Spleen (tissue), 11 donors: ENCODE results near the gene DDX54. TPM values are rescaled to one million over a fixed set of nuclear protein-coding genes. Genes with fewer than 3 reads are reported as not detected.
A peak's percentile ranks its signal among the peaks of the same experiment; 100 is the strongest.

Source experiments
- DNase-seq: peaks from one replicate; pipeline ENCODE4 v3.0.0-alpha.2; 2020
- H3K27ac ChIP-seq, 8 donors: fragments of 200-600 bp; sonication (generic) in 7 of 8; 1 replicate in 4 of 8; 2 replicates in 4 of 8; pipeline versions ENCODE4 v1.5.0 to v1.8.0; 2016 to 2021; ENCODE audit warnings: inconsistent platforms in 4 of 8, mild to moderate bottlenecking in 4 of 8, moderate library complexity in 1 of 8
- H3K27me3 ChIP-seq, 7 donors: fragments of 200-600 bp; sonication (generic) in 6 of 7; replicated peaks in 1 of 7; 1 replicate in 4 of 7; 2 replicates in 3 of 7; pipeline versions ENCODE4 v1.5.0 to v1.8.0; 2016 to 2021; ENCODE audit warnings: inconsistent platforms in 3 of 7, mild to moderate bottlenecking in 1 of 7
- H3K36me3 ChIP-seq, 6 donors: fragments of 200-600 bp; sonication (generic) in 5 of 6; 1 replicate in 4 of 6; 2 replicates in 2 of 6; pipeline versions ENCODE4 v1.5.0 to v1.8.0; 2016 to 2021; ENCODE audit warnings: inconsistent platforms in 2 of 6
- H3K4me1 ChIP-seq, 6 donors: fragments of 200-600 bp; sonication (generic) in 5 of 6; 1 replicate in 3 of 6; 2 replicates in 3 of 6; pipeline versions ENCODE4 v1.5.0 to v1.8.0; 2016 to 2021; ENCODE audit warnings: inconsistent platforms in 3 of 6
- H3K4me3 ChIP-seq, 8 donors: fragments of 200-600 bp; sonication (generic) in 7 of 8; 1 replicate in 4 of 8; 2 replicates in 4 of 8; pipeline versions ENCODE4 v1.5.0 to v1.8.0; 2016 to 2021; ENCODE audit warnings: inconsistent platforms in 4 of 8, mild to moderate bottlenecking in 4 of 8, moderate library complexity in 2 of 8
- H3K9me3 ChIP-seq, 8 donors: fragments of 200-600 bp; sonication (generic) in 7 of 8; 1 replicate in 4 of 8; 2 replicates in 4 of 8; pipeline versions ENCODE4 v1.5.0 to v1.8.0; 2016 to 2021; ENCODE audit warnings: inconsistent platforms in 4 of 8
- POLR2A ChIP-seq, 3 donors: fragments of 450-650 bp; IDR thresholded peaks; one replicate each; pipeline ENCODE4 v1.5.1; 2017; ENCODE audit warnings: antibody characterized with exemption in 3 of 3, mild to moderate bottlenecking in 1 of 3
- POLR2AphosphoS5 ChIP-seq, 3 donors: sonication (generic); formaldehyde crosslinking; IDR thresholded peaks; one replicate each; pipeline ENCODE4 v1.5.1; 2017; ENCODE audit warnings: antibody characterized with exemption in 3 of 3
- WGBS, 5 donors: extraction: QIAGEN DNeasy Blood & Tissue Kit in 3 of 5; methylation state at CpG; one replicate each; pipeline versions ENCODE4 v1.1.5 to v1.1.7; 2013 to 2018; 5-methylcytosine and 5-hydroxymethylcytosine counted together
- intact Hi-C: fragments of 100-400 bp; cut with DNase I; formaldehyde crosslinking; loops from one replicate; pipeline ENCODE4 v1.15.0; 2023; ENCODE audit warnings: low total_unique reads
- polyA plus RNA-seq, 3 donors: library from polyadenylated mRNA; stranded (reverse); fragments of 200-250 nt; gene quantifications; one replicate each; pipeline ENCODE4 v1.2.1, GENCODE V29; 2013
- total RNA-seq, 7 donors: library from RNA; depleted of rRNA in 3 of 7; stranded (reverse); fragments of >200 nt in 3 of 7; fragmentation: NEBNext Ultra II Directional in 4 of 7; extraction: Animal tissue kit (Norgen Biotek cat#: 25700) in 4 of 7; gene quantifications; one replicate each; pipeline versions ENCODE4 v1.1.0 to v1.2.1, GENCODE V29; 2016 to 2021
- TF ChIP-seq, protein P1 (sequence below), 11 experiments: fragments of 200-600 bp in 7 of 11; fragments of 450-650 bp in 4 of 11; sonication (generic) in 4 of 11; IDR thresholded peaks in 8 of 11; conservative IDR thresholded peaks in 3 of 11; 1 replicate in 7 of 11; 2 replicates in 4 of 11; pipeline versions ENCODE4 v1.4.0 to v1.8.0; 2016 to 2021; ENCODE audit warnings: antibody characterized with exemption in 11 of 11, inconsistent platforms in 4 of 11, mild to moderate bottlenecking in 1 of 11
- donor health status: healthy with polysubstance abuse.
- donor health status: DM: no; HTN: no; CAD: no; lungs with moderate emphysema.
- donor health status: DM: no; HTN: no; CAD: no.
- donor health status: Bipolar disorder and iron deficiency.
- donor health status: healthy.
- donor health status: DM: no; HTN: no; CAD: no.
- donor health status: DM: yes; HTN: yes; CAD: no.

Gene DDX54
- total and polyA plus RNA-seq, 10 donors = 44.4 to 80.3 (median 60.3) TPM

DNA sequence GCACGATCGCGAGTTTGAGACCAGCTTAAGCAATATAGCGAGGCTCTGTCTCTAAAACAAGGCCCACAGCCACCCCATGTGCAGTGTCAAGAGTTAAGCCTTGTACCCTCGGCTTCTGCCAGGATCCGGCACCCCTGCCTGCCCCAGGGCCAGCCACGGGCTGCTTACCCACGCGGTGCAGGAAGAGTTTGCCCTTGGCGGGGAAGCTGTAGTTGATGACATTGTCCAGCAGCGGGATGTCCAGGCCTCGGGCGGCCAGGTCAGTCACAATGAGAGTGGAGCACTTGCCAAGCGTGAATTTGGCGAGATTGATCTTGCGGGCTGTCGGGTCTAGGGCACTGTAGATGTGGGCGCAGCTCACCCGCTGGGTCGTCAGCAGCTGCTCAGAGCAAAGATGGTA lies 13.1 kb downstream of the DDX54 start:
- TF ChIP-seq POLR2AphosphoS5 (IDR thresholded peaks at IDR 0.05) (peak in 1 of 3 donors; percentile 36), POLR2A (IDR thresholded peaks at IDR 0.05) (no peak)
- intact Hi-C loops = loop anchor here (5.0 kb wide), 1 partner anchor 125 kb away; no protein-coding TSS in a partner anchor
- Histone ChIP-seq H3K36me3 (peaks cover 22 to 100% (median 96%) of the 10 kb centered on the region in 6 donors), H3K4me1 (peaks cover 0 to 30% (median 20%) of the 10 kb centered on the region in 6 donors), H3K27me3 (no peaks in the 10 kb centered on the region), H3K27ac (no peak overlapping the region), H3K9me3 (peaks cover 0 to 5% (median 0%) of the 10 kb centered on the region in 8 donors), H3K4me3 (no peak overlapping the region)
- DNase-seq = no peak
- 93 to 97% (median 94%) methylated on average over 20 of the region's 20 CpGs for WGBS, 5 donors

DNA sequence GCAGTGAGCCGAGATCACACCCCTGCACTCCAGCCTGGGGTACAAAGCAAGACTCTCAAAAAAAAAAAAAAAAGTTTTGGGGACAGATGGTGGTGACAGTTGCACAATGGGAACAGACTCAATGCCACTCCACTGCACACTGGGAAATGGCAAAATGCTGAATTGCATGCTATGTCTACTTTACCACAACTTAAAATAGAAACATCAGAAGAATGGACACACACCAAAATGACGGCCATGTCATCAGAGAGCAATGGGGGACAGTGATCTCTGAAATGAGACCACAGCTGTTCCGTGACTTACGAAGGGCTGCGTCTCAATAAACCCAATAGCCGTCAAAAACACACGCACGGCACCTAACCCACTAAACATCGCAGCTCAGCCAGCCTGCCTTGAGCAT lies 13.7 kb downstream of the DDX54 start:
- Histone ChIP-seq H3K4me1 (peaks cover 0 to 30% (median 20%) of the 10 kb centered on the region in 6 donors), H3K27me3 (no peaks in the 10 kb centered on the region), H3K9me3 (no peaks in the 10 kb centered on the region), H3K36me3 (peaks cover 22 to 100% (median 96%) of the 10 kb centered on the region in 6 donors), H3K27ac (no peak overlapping the region), H3K4me3 (no peak overlapping the region)
- no peak for DNase-seq
- TF ChIP-seq, protein P1, sequence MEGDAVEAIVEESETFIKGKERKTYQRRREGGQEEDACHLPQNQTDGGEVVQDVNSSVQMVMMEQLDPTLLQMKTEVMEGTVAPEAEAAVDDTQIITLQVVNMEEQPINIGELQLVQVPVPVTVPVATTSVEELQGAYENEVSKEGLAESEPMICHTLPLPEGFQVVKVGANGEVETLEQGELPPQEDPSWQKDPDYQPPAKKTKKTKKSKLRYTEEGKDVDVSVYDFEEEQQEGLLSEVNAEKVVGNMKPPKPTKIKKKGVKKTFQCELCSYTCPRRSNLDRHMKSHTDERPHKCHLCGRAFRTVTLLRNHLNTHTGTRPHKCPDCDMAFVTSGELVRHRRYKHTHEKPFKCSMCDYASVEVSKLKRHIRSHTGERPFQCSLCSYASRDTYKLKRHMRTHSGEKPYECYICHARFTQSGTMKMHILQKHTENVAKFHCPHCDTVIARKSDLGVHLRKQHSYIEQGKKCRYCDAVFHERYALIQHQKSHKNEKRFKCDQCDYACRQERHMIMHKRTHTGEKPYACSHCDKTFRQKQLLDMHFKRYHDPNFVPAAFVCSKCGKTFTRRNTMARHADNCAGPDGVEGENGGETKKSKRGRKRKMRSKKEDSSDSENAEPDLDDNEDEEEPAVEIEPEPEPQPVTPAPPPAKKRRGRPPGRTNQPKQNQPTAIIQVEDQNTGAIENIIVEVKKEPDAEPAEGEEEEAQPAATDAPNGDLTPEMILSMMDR (IDR thresholded peaks at IDR 0.05 in 8 of 11, conservative IDR thresholded peaks at IDR 0.05 in 3 of 11) = no peak
- TF ChIP-seq POLR2AphosphoS5 (IDR thresholded peaks at IDR 0.05) (no peak), POLR2A (IDR thresholded peaks at IDR 0.05) (no peak)
- 77 to 93% (median 85%) methylated on average over 9 of the region's 9 CpGs for WGBS, 5 donors
- intact Hi-C loops = loop anchor here (5.0 kb wide), 1 partner anchor 124 kb away; no protein-coding TSS in a partner anchor

GRCh38 chr12:113170926-113171325 lies 14.4 kb downstream of the DDX54 start:
- no peak overlapping the region for H3K27ac ChIP-seq
- H3K4me1 ChIP-seq = peaks cover 0 to 30% (median 20%) of the 10 kb centered on the region in 6 donors
- DNase-seq = no peak
- H3K36me3 ChIP-seq = peaks cover 22 to 100% (median 96%) of the 10 kb centered on the region in 6 donors
- H3K27me3 ChIP-seq = no peaks in the 10 kb centered on the region
- TF ChIP-seq, protein P1 (IDR thresholded peaks at IDR 0.05 in 8 of 11, conservative IDR thresholded peaks at IDR 0.05 in 3 of 11) = no peak
- no peak for TF ChIP-seq POLR2AphosphoS5 (IDR thresholded peaks at IDR 0.05)
- TF ChIP-seq POLR2A (IDR thresholded peaks at IDR 0.05) = no peak
- intact Hi-C loops = loop anchor here (5.0 kb wide), 1 partner anchor 124 kb away; no protein-coding TSS in a partner anchor
- 51 to 81% (median 76%) methylated on average over 4 of the region's 4 CpGs for WGBS, 5 donors
- no peaks in the 10 kb centered on the region for H3K9me3 ChIP-seq
- no peak overlapping the region for H3K4me3 ChIP-seq

DNA sequence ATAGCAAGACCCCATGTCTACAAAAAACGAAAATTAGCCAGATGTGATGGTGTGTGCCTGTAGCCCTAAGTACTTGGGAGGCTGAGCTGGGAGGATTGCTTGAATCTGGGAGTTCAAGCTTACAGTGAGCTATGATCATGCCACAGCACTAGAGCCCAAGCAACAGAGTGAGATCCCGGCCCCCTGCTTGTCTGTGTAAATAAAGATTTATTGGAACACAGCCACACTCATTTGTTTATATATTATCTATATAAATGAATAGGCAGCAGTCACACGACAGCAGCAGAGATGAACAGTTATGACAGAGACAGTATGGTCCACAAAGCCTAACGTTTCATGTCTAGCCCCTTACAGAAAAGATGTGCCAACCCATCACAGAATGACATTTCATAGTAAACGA lies 14.8 kb downstream of the DDX54 start:
- intact Hi-C loops = loop anchor here (5.0 kb wide), 1 partner anchor 123 kb away; no protein-coding TSS in a partner anchor
- TF ChIP-seq POLR2AphosphoS5 (IDR thresholded peaks at IDR 0.05) = no peak
- TF ChIP-seq POLR2A (IDR thresholded peaks at IDR 0.05) = no peak
- TF ChIP-seq, protein P1 (IDR thresholded peaks at IDR 0.05 in 8 of 11, conservative IDR thresholded peaks at IDR 0.05 in 3 of 11) = no peak
- Histone ChIP-seq H3K27ac (no peak overlapping the region), H3K36me3 (peaks cover 24 to 100% (median 98%) of the 10 kb centered on the region in 6 donors), H3K9me3 (no peaks in the 10 kb centered on the region), H3K4me3 (no peak overlapping the region), H3K4me1 (peaks cover 0 to 30% (median 20%) of the 10 kb centered on the region in 6 donors), H3K27me3 (no peaks in the 10 kb centered on the region)
- whole genome bisulfite sequencing, 5 donors = 86 to 93% (median 90%) methylated on average over 5 of the region's 5 CpGs
- DNase-seq = no peak
